PC-3 (cell line): ENCODE measurements around the gene ICA1L.

Experiments used
- EZH2phosphoT487 ChIP-seq: fragments of 300-600 bp; sonication (generic); IDR thresholded peaks from 2 replicates; pipeline ENCODE4 v1.6.1; 2018; ENCODE audit warnings: mild to moderate bottlenecking, antibody characterized with exemption, low read length, borderline replicate concordance
- TF ChIP-seq, protein P1 (sequence below): fragments of 300-600 bp; sonication (generic); conservative IDR thresholded peaks from 2 replicates; pipeline ENCODE4 v1.5.1; 2017; ENCODE audit warnings: antibody characterized with exemption, low read depth, mild to moderate bottlenecking, low read length

DNA sequence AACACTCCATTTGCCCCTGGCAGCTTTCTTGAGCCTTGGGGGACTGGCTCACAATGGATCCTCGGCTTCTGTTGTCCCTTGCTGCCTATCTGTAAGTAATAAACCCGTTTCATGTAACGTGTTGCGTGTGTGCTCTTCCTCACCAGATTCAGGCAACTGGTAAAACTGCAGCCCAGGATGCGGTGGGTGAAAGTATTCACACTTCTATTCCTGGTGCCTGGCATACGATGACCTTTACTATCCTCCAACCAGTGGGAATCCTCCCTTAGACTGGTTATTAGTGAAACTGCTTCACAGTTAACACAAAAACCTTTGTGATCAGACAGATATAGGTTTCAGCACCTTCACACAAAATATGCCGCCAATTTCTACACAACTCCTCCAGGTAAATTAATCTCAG is 13.6 kb upstream of the ICA1L start:
- no peak for TF ChIP-seq EZH2phosphoT487
- TF ChIP-seq, protein P1, sequence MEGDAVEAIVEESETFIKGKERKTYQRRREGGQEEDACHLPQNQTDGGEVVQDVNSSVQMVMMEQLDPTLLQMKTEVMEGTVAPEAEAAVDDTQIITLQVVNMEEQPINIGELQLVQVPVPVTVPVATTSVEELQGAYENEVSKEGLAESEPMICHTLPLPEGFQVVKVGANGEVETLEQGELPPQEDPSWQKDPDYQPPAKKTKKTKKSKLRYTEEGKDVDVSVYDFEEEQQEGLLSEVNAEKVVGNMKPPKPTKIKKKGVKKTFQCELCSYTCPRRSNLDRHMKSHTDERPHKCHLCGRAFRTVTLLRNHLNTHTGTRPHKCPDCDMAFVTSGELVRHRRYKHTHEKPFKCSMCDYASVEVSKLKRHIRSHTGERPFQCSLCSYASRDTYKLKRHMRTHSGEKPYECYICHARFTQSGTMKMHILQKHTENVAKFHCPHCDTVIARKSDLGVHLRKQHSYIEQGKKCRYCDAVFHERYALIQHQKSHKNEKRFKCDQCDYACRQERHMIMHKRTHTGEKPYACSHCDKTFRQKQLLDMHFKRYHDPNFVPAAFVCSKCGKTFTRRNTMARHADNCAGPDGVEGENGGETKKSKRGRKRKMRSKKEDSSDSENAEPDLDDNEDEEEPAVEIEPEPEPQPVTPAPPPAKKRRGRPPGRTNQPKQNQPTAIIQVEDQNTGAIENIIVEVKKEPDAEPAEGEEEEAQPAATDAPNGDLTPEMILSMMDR, result no peak
